ENCODE measurements around the gene MLPH.

- TF ChIP-seq CTCF (IDR thresholded peaks at IDR 0.05; ENCODE audit: insufficient read depth, low read length) (no peak), POLR2AphosphoS5 (IDR thresholded peaks at IDR 0.05; ENCODE audit: low read depth) (no peak), SPI1 (IDR thresholded peaks at IDR 0.05; ENCODE audit: borderline replicate concordance, low read depth) (no peak), GABPA (IDR thresholded peaks at IDR 0.05; ENCODE audit: low read depth) (no peak), REST (IDR thresholded peaks at IDR 0.05; ENCODE audit: insufficient replicate concordance, low read depth) (no peak)
Observed at GRCh38 chr2:237480988-237481525, 6.0 kb upstream of the MLPH start.

Data from HL-60 (cell line).